Fibroblast of the conjunctiva (primary cell): ENCODE measurements around the gene ITIH1.

Experiments
- DNase-seq: peaks from one replicate; pipeline ENCODE4 v3.0.0-alpha.2; 2010; ENCODE audit warnings: low read depth

The ITIH1 gene

GRCh38 chr3:52813810-52814209 is 36.4 kb downstream of the ITIH1 start:
- DNase-seq: no peak

GRCh38 chr3:52816199-52816598 is 38.8 kb downstream of the ITIH1 start:
- no peak for DNase-seq

- DNase-seq: no peak
Observed at GRCh38 chr3:52816654-52817053, 39.3 kb downstream of the ITIH1 start.

GRCh38 chr3:52817221-52817620 is 39.8 kb downstream of the ITIH1 start:
- no peak for DNase-seq

DNA sequence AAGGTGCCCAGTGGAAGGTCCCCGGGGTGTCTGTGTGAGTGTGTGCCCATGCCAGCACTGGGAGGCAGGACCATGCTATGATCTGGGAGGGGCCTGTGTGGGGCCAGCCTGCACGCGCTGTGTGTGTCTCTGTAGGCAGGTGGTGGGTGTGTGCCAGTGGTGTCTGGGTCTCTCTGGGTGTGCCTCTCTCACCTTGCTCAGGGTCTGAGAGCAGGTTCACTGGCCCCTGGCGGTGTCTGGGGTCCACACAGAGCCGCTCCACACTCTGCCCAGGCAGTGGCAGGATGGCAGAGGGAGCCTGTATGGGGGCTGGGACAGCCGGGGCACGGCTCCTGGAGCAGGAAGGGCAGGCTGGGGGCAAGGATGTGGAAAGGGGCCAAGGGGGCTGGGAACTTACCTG is 40.5 kb downstream of the ITIH1 start:
- DNase-seq: no peak

GRCh38 chr3:52819936-52820335 is 42.5 kb downstream of the ITIH1 start:
- no peak for DNase-seq

GRCh38 chr3:52820736-52821135 is 43.3 kb downstream of the ITIH1 start:
- DNase-seq: no peak

DNA sequence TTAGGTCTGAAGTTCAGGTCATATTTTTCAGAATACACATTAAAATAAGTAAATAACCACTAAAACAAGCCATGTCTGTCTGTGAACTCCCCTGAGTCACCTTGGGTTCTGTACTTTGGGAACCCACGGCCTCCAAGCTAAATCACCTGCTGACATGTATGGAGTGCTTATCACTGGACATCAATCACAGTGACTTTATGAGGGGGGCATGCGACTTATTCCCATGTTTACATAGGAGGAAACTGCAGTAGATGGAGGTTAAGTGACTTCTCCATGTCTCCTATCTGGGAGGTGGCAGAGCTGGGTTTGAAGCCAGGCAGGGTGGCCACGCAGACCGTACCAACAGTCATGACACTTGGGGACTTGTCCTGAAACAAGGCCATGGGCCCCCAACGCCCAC is 45.0 kb downstream of the ITIH1 start:
- no peak for DNase-seq

DNA sequence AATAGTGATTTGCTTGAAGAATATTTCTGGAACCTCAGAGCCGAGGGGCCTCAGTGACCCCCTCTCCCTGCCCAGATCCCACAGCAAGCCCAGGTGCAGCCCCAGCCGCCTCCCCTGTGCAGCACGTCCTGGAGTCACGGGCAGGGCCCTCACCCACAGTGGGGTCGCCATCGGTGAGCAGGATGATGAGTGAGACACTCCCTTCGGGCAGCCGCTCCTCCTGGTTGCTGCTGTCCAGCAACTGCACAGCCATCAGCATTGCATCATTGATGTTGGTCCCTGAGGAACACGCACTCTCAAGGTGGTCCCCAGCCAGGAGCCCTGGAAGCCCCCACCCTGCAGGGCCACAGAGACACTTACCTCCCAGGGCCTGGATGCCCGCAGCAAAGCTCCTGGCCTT is 46.6 kb downstream of the ITIH1 start:
- no peak for DNase-seq

DNA sequence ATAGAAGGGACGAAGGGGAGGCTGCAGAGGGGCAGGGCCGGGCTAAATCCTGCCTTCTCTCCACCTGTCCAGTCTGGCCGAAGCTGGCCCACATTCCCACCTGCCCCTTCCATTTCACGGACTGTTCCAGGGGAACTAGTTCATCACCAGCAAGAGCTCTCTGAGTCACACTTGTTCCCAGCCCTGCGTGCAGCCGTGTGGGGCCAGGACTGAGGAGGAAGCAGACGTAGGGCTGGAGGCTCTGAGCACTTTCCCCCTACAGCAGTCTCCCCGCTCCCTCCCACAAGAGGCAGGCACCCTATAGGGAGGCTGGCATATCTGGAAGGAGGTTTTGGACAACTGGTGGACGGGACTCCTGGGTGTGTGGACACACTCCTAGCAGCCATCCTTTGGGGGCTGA is 50.0 kb downstream of the ITIH1 start:
- no peak for DNase-seq

- no peak for DNase-seq
Observed at GRCh38 chr3:52827866-52828376, 50.5 kb downstream of the ITIH1 start.

- no peak for DNase-seq
Observed at GRCh38 chr3:52829482-52829881, 52.1 kb downstream of the ITIH1 start.

DNA sequence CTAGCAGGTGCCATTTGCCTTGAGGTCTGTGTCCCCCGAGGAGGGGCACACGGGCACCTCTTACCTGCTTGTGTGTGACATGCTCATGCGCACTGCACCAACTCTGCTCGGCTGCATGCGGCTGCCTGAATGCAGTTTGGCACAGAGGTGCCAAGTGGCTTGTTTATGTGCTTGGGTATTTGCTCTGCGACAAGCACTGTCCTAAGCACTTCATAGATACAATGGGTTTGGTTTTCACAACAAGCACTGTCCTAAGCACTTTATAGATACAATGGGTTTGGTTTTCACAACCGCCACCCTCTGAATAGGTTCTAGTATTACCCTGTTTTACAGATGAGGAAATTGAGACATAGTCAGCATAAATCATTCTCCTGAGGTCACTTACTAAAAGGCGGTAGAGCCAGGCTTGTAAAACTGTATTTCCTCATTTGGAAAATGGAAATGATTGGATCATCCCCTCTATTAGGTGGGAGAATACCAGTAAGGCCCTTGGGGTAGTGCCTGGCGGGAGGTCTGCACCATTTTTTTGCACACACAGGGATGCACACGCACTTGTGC is 52.6 kb downstream of the ITIH1 start:
- DNase-seq: no peak

- no peak for DNase-seq
Observed at GRCh38 chr3:52830535-52831258, 53.3 kb downstream of the ITIH1 start, which contains the start of gene ITIH4. Gene ITIH4 (minus strand): TSS chr3:52830672. CDS start chr3:52830642, 30 bp downstream.

DNA sequence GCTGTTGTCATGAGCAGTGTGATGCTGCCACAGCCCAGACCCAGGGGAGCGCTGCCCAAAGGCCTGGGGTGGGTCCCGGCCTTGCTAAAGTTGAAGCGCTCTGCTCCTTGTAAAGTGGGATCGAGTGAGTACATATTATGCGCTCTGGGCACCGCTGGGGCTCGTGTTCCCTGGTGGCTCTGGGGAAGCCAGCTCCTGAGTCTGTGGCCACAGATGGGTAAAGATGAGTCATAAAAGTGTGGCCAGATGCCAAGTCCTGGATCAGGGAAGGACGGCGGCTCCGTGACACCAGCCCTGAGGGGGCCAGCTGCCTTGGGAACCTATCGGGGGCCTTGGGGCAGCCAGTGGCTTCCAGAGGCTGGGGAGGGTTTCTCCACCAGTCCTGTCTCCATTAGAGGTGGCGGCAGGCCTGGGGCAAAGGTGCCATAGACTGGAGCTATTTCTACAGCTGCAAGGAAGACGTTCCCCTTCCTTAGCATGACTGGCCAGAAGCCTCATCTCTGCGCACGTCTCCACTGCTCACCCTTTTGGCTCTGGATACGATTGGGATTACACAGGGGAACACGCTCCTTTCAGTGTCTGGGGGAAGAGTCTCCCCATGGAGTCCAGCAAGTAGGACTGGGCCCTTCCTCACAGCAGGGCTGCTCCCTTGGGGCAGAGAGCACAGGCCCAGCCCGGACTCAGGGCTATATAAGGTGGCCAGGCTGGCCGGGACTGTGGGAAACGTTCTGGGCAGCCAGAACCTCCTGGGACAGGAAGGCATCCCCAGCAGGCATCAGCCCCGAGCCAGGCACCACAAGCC is 54.3 kb downstream of the ITIH1 start:
- DNase-seq: peak; percentile 33

GRCh38 chr3:52833202-52833601 is 55.8 kb downstream of the ITIH1 start:
- DNase-seq: no peak

DNA sequence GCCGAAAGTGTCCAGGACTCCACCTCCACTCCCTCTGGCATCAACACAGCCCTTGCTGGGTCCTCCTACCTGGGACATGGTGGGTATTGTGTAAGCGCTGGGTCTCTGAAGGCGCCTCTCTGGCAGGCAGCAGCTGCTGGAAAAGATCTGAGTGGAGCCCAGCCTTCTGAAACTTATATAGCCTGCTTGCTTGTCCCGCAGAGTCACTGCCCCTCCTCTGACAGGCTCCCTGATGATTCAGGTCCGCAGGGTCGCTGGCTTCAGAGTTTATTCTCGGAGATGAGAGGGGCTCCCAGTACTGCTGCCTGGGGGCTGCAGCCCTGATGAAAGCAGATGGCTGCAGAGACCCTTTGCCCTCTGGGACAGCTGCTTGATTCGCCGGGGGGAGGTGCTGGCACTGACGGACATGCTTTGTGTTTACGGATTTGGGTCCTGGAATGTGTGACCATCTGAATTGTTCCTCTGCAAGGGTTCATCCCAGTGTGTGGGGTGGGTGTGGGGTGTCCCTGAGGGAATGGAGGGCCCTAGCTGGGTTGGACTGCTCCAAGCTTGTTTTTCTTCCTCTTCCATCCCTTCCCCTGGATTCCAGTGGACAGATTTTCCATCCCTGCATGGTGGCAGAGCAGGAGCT is 57.6 kb downstream of the ITIH1 start, which contains the start of gene MUSTN1:
Gene MUSTN1, minus strand, starts transcription at position 149 of the 631 bp plus-strand sequence. Its CDS starts 71 bp downstream, at position 78.
- DNase-seq: no peak

DNA sequence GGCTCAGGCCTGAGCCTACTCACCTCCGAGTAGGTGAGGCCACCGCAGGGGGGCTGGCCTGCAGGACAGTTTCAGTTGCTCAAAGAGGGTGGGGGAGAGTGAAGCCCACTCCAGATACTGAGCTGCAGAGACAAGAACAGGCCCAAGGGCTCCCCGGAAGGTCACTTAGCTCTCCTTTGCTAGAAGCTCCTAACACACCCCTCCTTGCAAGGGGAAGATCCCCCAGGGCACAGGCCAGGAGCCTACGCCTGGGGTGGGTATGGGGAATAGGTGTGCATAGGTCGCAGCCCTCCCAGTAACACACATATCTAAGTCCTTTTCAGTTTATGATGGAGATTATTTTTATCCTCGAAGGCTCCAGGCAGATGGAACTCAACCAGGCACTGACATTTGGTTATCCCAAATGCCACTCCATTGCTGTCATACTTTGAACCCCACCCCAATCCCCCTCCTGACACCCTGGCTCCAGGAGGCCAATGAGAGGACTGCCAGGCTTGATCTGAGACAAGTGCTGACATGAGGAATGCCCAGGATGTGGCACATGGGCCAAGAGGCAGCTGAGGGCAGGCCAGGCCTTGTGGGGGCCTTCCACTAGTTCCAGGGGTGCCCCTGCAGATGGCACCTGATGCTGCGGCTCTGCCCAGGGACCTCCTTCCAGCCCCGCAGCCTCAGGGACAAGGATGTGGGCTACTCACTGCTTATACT is 58.5 kb downstream of the ITIH1 start:
- no peak for DNase-seq

DNA sequence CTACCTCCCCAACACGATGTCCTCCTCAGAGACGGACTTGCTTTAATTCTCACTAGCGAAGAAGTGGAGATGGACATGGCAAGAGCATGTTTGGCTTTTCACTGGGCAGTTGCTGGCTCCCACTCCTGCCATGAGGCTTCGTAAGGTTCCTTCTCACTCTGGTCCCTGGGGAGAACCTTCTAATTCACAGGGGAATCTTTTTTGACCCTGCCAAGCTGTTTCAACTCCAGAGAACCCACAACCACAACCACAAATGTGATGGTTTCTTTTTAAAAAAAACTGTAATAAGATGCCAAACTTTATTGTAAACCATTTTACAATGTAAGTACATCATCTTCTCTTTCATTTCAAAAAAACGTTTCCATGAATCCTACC is 59.1 kb downstream of the ITIH1 start:
- no peak for DNase-seq

DNA sequence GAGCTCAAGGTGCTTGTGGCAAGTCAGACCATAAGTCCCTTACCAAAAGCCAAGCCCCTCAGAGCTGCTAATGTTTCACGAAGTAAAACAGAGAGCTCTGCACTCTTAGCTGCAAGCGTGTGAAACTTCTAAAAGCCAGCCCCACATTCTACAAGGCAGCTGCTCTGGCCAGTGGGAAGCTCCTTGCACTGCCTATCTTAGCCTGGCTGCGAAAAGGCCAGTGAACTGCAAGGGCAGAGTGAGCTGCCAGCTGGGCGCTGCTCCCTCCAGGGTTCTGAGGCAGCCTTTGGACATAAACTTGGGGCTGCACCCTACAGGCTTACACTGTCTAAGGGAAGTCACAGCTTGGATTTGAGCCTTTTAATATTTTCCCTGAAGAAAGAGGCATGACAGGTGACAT is 59.6 kb downstream of the ITIH1 start:
- no peak for DNase-seq

GRCh38 chr3:52838561-52839267 is 61.3 kb downstream of the ITIH1 start:
- DNase-seq: no peak
